ENCODE data around the gene ABCB4. TPM values are rescaled to one million over a fixed set of nuclear protein-coding genes. Genes with fewer than 3 reads are reported as not detected.

Gene ABCB4
- total RNA-seq, 1 experiment from 2014 or later = not detected

DNA sequence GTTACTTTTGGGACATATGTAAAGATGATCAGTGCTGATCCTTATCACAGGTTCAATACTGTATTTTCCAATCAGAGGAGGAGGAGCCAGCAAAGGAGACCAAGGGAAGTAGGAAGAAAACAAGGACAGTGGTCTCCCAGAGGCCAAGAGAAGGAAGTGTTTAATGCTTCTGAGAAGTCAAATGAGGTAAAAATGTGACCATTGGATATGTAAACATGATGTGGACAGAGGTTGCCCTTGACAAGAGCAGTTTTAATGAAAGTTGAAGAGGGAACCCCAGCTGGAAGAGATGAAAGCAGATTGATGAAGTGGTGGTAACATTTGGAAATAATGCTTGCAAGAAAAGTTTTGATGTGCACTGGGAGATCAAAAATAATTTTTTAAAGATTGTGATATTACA, 111.2 kb downstream of the ABCB4 start:
- Histone ChIP-seq H3K79me2 (ENCODE audit: insufficient read depth, low read length) (no peaks in the 10 kb centered on the region), H3K9me3 (ENCODE audit: control insufficient read depth in 1 of 2, insufficient read depth in 1 of 2, low read depth in 1 of 2, low read length in 2 of 2) (no peaks in the 10 kb centered on the region), H3K9me2 (ENCODE audit: insufficient read depth) (no peaks in the 10 kb centered on the region), H3K36me3 (ENCODE audit: control insufficient read depth in 1 of 2, insufficient read depth in 2 of 2, low read length in 2 of 2) (no peaks in the 10 kb centered on the region), H3K27me3 (ENCODE audit: insufficient read depth, low read length) (no peaks in the 10 kb centered on the region), H3K4me3 (replicated peaks in 1 of 2; ENCODE audit: low read depth in 1 of 2, low read length in 2 of 2) (no peak overlapping the region), H2AFZ (ENCODE audit: low read depth, low read length, poor library complexity, severe bottlenecking) (no peak overlapping the region), H3K4me1 (ENCODE audit: control insufficient read depth in 1 of 2, insufficient read depth in 2 of 2, low read length in 2 of 2) (no peaks in the 10 kb centered on the region), H3K27ac (ENCODE audit: low read depth, low read length) (no peak overlapping the region), H3K4me2 (ENCODE audit: low read length) (no peak overlapping the region), H3K9ac (ENCODE audit: low read length) (no peak overlapping the region), H4K20me1 (ENCODE audit: insufficient read depth) (no peaks in the 10 kb centered on the region)
- TF ChIP-seq ZFX (IDR thresholded peaks at IDR 0.05) (no peak), FOSL1 (IDR thresholded peaks at IDR 0.05; ENCODE audit: low read depth) (no peak), ELF1 (IDR thresholded peaks at IDR 0.05; ENCODE audit: borderline replicate concordance, low read depth) (no peak), JUND (IDR thresholded peaks at IDR 0.05) (no peak)
- TF ChIP-seq, protein P1, sequence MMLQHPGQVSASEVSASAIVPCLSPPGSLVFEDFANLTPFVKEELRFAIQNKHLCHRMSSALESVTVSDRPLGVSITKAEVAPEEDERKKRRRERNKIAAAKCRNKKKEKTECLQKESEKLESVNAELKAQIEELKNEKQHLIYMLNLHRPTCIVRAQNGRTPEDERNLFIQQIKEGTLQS (IDR thresholded peaks at IDR 0.05) = no peak
- TF ChIP-seq, protein P2, sequence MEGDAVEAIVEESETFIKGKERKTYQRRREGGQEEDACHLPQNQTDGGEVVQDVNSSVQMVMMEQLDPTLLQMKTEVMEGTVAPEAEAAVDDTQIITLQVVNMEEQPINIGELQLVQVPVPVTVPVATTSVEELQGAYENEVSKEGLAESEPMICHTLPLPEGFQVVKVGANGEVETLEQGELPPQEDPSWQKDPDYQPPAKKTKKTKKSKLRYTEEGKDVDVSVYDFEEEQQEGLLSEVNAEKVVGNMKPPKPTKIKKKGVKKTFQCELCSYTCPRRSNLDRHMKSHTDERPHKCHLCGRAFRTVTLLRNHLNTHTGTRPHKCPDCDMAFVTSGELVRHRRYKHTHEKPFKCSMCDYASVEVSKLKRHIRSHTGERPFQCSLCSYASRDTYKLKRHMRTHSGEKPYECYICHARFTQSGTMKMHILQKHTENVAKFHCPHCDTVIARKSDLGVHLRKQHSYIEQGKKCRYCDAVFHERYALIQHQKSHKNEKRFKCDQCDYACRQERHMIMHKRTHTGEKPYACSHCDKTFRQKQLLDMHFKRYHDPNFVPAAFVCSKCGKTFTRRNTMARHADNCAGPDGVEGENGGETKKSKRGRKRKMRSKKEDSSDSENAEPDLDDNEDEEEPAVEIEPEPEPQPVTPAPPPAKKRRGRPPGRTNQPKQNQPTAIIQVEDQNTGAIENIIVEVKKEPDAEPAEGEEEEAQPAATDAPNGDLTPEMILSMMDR (IDR thresholded peaks at IDR 0.05 in 2 of 3, conservative IDR thresholded peaks at IDR 0.05 in 1 of 3; ENCODE audit: borderline replicate concordance in 1 of 3, insufficient read depth in 1 of 3, low read depth in 2 of 3, low read length in 2 of 3) = no peak
- BruUV-seq (replicated peaks) = no TSS peak
- POLR2A ChIA-PET = no interaction called here
- RAD21 ChIA-PET (ENCODE audit: low non-redundant PET in 1 of 2, low total read pairs in 2 of 2, uncharacterized antibody in 2 of 2, unreplicated experiment in 2 of 2) = no interaction called here
- CTCF ChIA-PET = no interaction called here
- ATAC-seq (no peak), DNase-seq (ENCODE audit: low read depth, low spot score) (no peak)
- intact Hi-C loops (cut with micrococcal nuclease) = no loop called here

DNA sequence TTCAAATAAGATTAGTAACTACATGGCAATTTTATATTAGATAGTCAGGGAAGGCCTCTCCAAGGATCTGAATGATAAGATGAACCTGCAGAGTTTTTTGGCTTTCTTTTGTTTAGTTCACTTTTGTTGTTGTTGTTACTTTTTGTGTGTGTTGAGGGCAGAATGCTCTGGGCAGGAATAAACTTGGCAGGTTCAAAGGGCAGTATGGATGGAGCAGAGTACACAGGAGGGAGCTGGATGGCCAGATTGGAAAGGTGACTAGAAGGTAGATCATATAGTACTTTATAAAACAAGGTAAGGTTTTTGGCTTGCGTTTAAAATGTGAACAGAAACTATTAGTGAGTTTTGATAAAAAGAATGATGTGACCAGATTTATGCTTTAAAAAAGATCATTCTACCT, 112.1 kb downstream of the ABCB4 start:
- H3K4me2 ChIP-seq (ENCODE audit: low read length) = no peak overlapping the region
- H3K9me3 ChIP-seq (ENCODE audit: control insufficient read depth in 1 of 2, insufficient read depth in 1 of 2, low read depth in 1 of 2, low read length in 2 of 2) = no peaks in the 10 kb centered on the region
- H3K9ac ChIP-seq (ENCODE audit: low read length) = no peak overlapping the region
- H3K4me3 ChIP-seq (replicated peaks in 1 of 2; ENCODE audit: low read depth in 1 of 2, low read length in 2 of 2) = no peak overlapping the region
- no peaks in the 10 kb centered on the region for H3K79me2 ChIP-seq (ENCODE audit: insufficient read depth, low read length)
- no peaks in the 10 kb centered on the region for H3K36me3 ChIP-seq (ENCODE audit: control insufficient read depth in 1 of 2, insufficient read depth in 2 of 2, low read length in 2 of 2)
- no peaks in the 10 kb centered on the region for H3K4me1 ChIP-seq (ENCODE audit: control insufficient read depth in 1 of 2, insufficient read depth in 2 of 2, low read length in 2 of 2)
- no peaks in the 10 kb centered on the region for H3K27me3 ChIP-seq (ENCODE audit: insufficient read depth, low read length)
- RAD21 ChIA-PET (ENCODE audit: low non-redundant PET in 1 of 2, low total read pairs in 2 of 2, uncharacterized antibody in 2 of 2, unreplicated experiment in 2 of 2) = no interaction called here
- no peak for DNase-seq (ENCODE audit: low read depth, low spot score)
- no TSS peak for BruUV-seq (replicated peaks)
- CTCF ChIA-PET = no interaction called here
- intact Hi-C loops (cut with micrococcal nuclease) = no loop called here
- POLR2A ChIA-PET = no interaction called here
- ATAC-seq = no peak
- H3K9me2 ChIP-seq (ENCODE audit: insufficient read depth) = no peaks in the 10 kb centered on the region
- H3K27ac ChIP-seq (ENCODE audit: low read depth, low read length) = no peak overlapping the region
- H2AFZ ChIP-seq (ENCODE audit: low read depth, low read length, poor library complexity, severe bottlenecking) = no peak overlapping the region
- no peaks in the 10 kb centered on the region for H4K20me1 ChIP-seq (ENCODE audit: insufficient read depth)
- no peak for TF ChIP-seq SP1 (IDR thresholded peaks at IDR 0.05; ENCODE audit: low read depth)
- no peak for TF ChIP-seq EZH2 (IDR thresholded peaks at IDR 0.05)
- TF ChIP-seq, protein P1 (IDR thresholded peaks at IDR 0.05) = no peak
- TF ChIP-seq, protein P2 (IDR thresholded peaks at IDR 0.05 in 2 of 3, conservative IDR thresholded peaks at IDR 0.05 in 1 of 3; ENCODE audit: borderline replicate concordance in 1 of 3, insufficient read depth in 1 of 3, low read depth in 2 of 3, low read length in 2 of 3) = no peak
- TF ChIP-seq ZFX (IDR thresholded peaks at IDR 0.05) = no peak
- TF ChIP-seq ELF1 (IDR thresholded peaks at IDR 0.05; ENCODE audit: borderline replicate concordance, low read depth) = no peak
- TF ChIP-seq, protein P3, sequence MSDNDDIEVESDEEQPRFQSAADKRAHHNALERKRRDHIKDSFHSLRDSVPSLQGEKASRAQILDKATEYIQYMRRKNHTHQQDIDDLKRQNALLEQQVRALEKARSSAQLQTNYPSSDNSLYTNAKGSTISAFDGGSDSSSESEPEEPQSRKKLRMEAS (IDR thresholded peaks at IDR 0.05) = no peak
- no peak for TF ChIP-seq SRF (IDR thresholded peaks at IDR 0.05; ENCODE audit: low read depth)
- TF ChIP-seq CEBPB (IDR thresholded peaks at IDR 0.05; ENCODE audit: low read depth) = no peak
- no peak for TF ChIP-seq EGR1 (IDR thresholded peaks at IDR 0.05; ENCODE audit: low read depth)
- TF ChIP-seq TCF7L2 (IDR thresholded peaks at IDR 0.05; ENCODE audit: borderline replicate concordance, extremely low read depth, insufficient read depth, insufficient read length) = no peak
- no peak for TF ChIP-seq CBX3 (IDR thresholded peaks at IDR 0.05; ENCODE audit: low read depth)
- TF ChIP-seq FOSL1 (IDR thresholded peaks at IDR 0.05; ENCODE audit: low read depth) = no peak

Measured in HCT116 (cell line).